Pancreas (tissue), 10 donors: ENCODE measurements around the gene SPTBN1. TPM values are rescaled to one million over a fixed set of nuclear protein-coding genes. Genes with fewer than 3 reads are reported as not detected.
"Not testable (repeated sequence)": the region's sequence is repeated elsewhere in the genome, so short reads cannot be mapped to it uniquely, and the experiment has no call there.

ENCODE experiments used
- ATAC-seq, 4 donors: fragments of 200-7000 bp; cut with Tn5 transposase; one replicate each; pipeline versions ENCODE4 v1.8.0 to v1.9.1; 2020; ENCODE audit warnings: mild to moderate bottlenecking in 4 of 4, moderate library complexity in 4 of 4
- DNase-seq, 6 donors: peaks; one replicate each; pipeline ENCODE4 v3.0.0-alpha.2; 2020
- FAIRE-seq: peaks from 2 replicates; lab custom pipeline; 2012; peaks lifted over from hg19 to GRCh38; lab: Jason Lieb, UNC
- H3K27ac ChIP-seq, 4 donors: fragments of 200-600 bp; sonication (generic); 1 replicate in 3 of 4; 2 replicates in 1 of 4; pipeline versions ENCODE4 v1.5.0 to v1.8.0; 2020
- H3K27me3 ChIP-seq, 4 donors: fragments of 200-600 bp; one replicate each; pipeline ENCODE4 v1.8.0; 2021
- H3K36me3 ChIP-seq, 3 donors: fragments of 200-600 bp; sonication (generic) in 1 of 3; one replicate each; pipeline versions ENCODE4 v1.5.0 to v1.8.0; 2020 to 2021
- H3K4me1 ChIP-seq, 3 donors: fragments of 200-600 bp; one replicate each; pipeline ENCODE4 v1.8.0; 2021
- H3K4me3 ChIP-seq, 4 donors: fragments of 200-600 bp; sonication (generic) in 2 of 4; one replicate each; pipeline versions ENCODE4 v1.5.0 to v1.8.0; 2020 to 2021
- H3K9me3 ChIP-seq, 4 donors: fragments of 200-600 bp; one replicate each; pipeline ENCODE4 v1.8.0; 2021
- WGBS, 2 donors: extraction: QIAGEN DNeasy Blood & Tissue Kit; methylation state at CpG; one replicate each; pipeline ENCODE4 v1.1.7; 2013; 5-methylcytosine and 5-hydroxymethylcytosine counted together
- intact Hi-C, 3 donors: fragments of 100-400 bp; cut with DNase I; formaldehyde crosslinking; loops; one replicate each; pipeline versions ENCODE4 v1.11.1 to v1.14.2; 2022
- polyA plus RNA-seq, 2 donors: library from polyadenylated mRNA; stranded (reverse); fragments of 200-250 nt; gene quantifications; one replicate each; pipeline ENCODE4 v1.2.3, GENCODE V29; 2013
- total RNA-seq, 6 donors: library from RNA; stranded (reverse); fragmentation: NEBNext Ultra II Directional in 4 of 6; extraction: Animal tissue kit (Norgen Biotek cat#: 25700) in 4 of 6; gene quantifications; one replicate each; pipeline versions ENCODE4 v1.2.1 to v1.2.4, GENCODE V29; 2021 to 2023
- TF ChIP-seq, protein P1 (sequence below), 4 donors: fragments of 200-600 bp; sonication (generic) in 3 of 4; IDR thresholded peaks; one replicate each; pipeline versions ENCODE4 v1.5.0 to v1.8.0; 2021; ENCODE audit warnings: antibody characterized with exemption in 4 of 4
- donor health status: healthy with polysubstance abuse.
- donor health status: DM: no; HTN: no; CAD: no; lungs with moderate emphysema.
- donor health status: DM: no; HTN: no; CAD: no.
- donor health status: control.
- donor health status: control.
- donor health status: Bipolar disorder and iron deficiency.
- donor health status: DM: yes; HTN: yes; CAD: no.
- donor health status: DM: no; HTN: no; CAD: no.
- donor health status: DM: no; HTN: no; CAD: no.
- donor health status: DM: yes; HTN: yes; CAD: no.

The SPTBN1 gene
- total and polyA plus RNA-seq, 8 donors, result 43.8 to 192 (median 84.4) TPM

DNA sequence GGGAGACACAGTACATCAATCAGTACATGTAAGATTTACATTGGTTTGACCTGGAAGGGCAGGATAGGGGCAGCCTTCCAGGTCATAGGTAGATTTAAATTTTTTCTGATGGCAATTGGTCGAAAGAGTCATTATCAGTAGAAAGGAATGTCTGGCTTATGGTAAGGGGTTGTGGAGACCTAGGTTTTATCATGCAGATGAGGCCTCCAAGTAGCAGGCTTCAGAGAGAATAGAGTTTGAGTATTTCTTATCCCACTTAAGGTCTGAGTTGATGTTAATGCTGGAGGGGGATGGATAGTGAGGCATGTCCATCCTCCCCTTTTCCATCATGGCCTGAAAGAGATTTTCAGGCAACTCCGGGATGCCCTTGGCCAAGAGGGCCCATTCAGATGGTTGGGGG is 60.7 kb downstream of the SPTBN1 start:
- intact Hi-C loops, result no loop called here
- ATAC-seq, result no peak
- TF ChIP-seq, protein P1, sequence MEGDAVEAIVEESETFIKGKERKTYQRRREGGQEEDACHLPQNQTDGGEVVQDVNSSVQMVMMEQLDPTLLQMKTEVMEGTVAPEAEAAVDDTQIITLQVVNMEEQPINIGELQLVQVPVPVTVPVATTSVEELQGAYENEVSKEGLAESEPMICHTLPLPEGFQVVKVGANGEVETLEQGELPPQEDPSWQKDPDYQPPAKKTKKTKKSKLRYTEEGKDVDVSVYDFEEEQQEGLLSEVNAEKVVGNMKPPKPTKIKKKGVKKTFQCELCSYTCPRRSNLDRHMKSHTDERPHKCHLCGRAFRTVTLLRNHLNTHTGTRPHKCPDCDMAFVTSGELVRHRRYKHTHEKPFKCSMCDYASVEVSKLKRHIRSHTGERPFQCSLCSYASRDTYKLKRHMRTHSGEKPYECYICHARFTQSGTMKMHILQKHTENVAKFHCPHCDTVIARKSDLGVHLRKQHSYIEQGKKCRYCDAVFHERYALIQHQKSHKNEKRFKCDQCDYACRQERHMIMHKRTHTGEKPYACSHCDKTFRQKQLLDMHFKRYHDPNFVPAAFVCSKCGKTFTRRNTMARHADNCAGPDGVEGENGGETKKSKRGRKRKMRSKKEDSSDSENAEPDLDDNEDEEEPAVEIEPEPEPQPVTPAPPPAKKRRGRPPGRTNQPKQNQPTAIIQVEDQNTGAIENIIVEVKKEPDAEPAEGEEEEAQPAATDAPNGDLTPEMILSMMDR (IDR thresholded peaks at IDR 0.05), result no peak
- H3K9me3 ChIP-seq, result no peaks in the 10 kb centered on the region
- no peak for FAIRE-seq
- no peak overlapping the region for H3K27ac ChIP-seq
- no peak for DNase-seq
- no peaks in the 10 kb centered on the region for H3K27me3 ChIP-seq
- no peaks in the 10 kb centered on the region for H3K36me3 ChIP-seq
- no peaks in the 10 kb centered on the region for H3K4me1 ChIP-seq
- WGBS, 2 donors, result 81 to 96% methylated on average over 2 of the region's 2 CpGs
- H3K4me3 ChIP-seq, result no peak overlapping the region

DNA sequence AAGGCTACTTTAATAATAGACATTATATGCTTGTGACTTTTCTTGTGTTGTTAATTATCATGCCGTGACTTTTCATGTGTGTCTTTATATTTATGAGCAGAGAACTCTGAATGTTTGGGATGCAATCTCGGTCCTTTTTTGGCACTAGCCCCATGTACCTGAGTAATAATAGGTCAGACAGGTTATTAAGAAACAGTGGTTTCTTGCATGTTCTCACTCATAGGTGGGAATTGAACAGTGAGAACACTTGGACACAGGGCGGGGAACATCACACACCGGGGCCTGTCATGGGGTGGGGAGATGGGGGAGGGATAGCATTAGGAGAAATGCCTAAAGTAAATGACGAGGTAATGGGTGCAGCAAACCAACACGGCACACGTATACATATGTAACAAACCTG is 61.9 kb downstream of the SPTBN1 start:
- DNase-seq, H3K4me3 ChIP-seq, H3K9me3 ChIP-seq, ATAC-seq, H3K4me1 ChIP-seq, H3K36me3 ChIP-seq, FAIRE-seq, intact Hi-C loops, H3K27ac ChIP-seq, H3K27me3 ChIP-seq: not testable (repeated sequence)
- WGBS, 2 donors, result 89% methylated on average over 7 of the region's 7 CpGs

DNA sequence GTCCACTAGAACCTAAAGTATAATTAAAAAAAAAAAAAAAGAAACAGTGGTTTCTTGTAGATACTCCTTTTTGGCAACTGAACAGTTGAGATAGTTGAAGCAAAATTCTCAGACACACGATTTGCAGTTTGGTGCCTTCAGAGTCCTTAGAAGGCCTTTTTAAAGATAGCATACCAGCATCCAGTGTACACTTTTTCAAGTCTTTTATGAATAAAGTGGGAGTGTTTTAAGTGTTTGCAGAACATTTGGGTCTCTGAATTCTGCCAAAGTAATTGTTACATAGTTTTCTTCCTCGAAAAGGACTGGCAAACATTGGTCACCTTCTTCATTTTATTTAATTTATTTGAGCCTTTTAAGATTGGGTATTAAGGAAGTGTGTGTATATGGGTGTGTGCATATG is 62.3 kb downstream of the SPTBN1 start:
- H3K4me3 ChIP-seq, result no peak overlapping the region
- H3K27ac ChIP-seq, result no peak overlapping the region
- DNase-seq (no peak), ATAC-seq (no peak), FAIRE-seq (no peak)
- H3K36me3 ChIP-seq, result no peaks in the 10 kb centered on the region
- WGBS, 2 donors, result 54 to 61% methylated on average over 2 of the region's 2 CpGs
- H3K4me1 ChIP-seq, result peaks cover 0 to 5% (median 3%) of the 10 kb centered on the region in 3 donors
- intact Hi-C loops, result no loop called here
- H3K27me3 ChIP-seq, result no peaks in the 10 kb centered on the region
- TF ChIP-seq, protein P1 (IDR thresholded peaks at IDR 0.05), result no peak
- no peaks in the 10 kb centered on the region for H3K9me3 ChIP-seq

DNA sequence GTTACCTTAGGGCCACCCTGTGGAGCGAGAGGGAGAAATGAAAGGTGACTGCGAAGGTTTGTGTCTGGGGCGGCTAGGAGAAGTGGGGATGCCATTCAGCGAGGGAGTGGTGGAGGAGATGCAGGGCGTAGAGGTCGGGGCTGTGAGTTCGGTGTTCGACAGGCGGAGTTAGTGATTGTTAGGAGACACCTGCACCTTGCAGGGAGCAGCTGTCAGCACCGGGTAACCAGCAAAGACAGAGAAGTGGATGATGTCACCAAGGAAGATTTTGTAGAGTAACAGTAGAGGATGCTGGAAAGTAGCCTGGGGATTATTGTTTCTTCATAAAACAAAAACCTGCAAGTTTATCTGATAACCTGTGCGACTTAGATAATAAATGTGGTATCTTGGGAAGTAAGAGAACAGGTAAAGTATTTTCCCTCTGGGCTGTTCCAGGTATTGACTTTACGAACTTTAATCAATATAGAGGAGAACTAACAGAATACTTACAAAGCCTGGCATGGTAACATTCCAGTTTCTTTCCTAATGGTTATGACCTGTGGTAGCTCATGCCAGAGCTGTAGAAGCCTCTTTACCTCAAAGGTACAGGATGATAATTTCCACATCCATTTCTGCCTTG is 63.8 kb downstream of the SPTBN1 start:
- DNase-seq (no peak), ATAC-seq (no peak), FAIRE-seq (no peak)
- Histone ChIP-seq H3K36me3 (no peaks in the 10 kb centered on the region), H3K9me3 (no peaks in the 10 kb centered on the region), H3K4me3 (no peak overlapping the region), H3K4me1 (peaks cover 0 to 6% (median 3%) of the 10 kb centered on the region in 3 donors), H3K27me3 (no peaks in the 10 kb centered on the region), H3K27ac (no peak overlapping the region)
- TF ChIP-seq, protein P1 (IDR thresholded peaks at IDR 0.05), result no peak
- intact Hi-C loops, result loop anchor here in 1 of 3 donors (10.0 kb wide), 1 partner anchor 145 kb away; no protein-coding TSS in a partner anchor
- 58 to 59% methylated on average over 12 of the region's 12 CpGs for WGBS, 2 donors

DNA sequence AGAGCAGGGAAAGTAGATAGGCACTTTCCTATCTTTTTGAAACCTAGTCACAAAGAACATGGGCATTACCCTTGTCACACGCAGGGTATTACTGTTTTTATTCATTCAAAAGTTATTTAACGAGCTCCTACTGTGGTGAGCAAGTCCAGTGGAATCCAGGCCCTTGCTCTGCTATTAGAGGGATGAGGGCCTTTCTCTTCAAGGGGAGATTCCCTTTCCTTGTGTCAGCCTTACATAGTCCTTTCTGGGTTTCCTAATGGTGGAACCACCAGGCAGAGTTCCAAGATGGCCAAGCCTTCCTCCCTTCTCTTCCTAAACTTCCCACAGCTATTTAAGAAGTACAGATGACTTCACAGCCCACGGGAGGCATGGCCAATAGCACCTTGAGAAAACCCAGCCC is 64.6 kb downstream of the SPTBN1 start:
- H3K27ac ChIP-seq, result no peak overlapping the region

More for the DNA sequence above, 64.6 kb downstream of the SPTBN1 start:
- no peak for ATAC-seq
- no peaks in the 10 kb centered on the region for H3K36me3 ChIP-seq
- TF ChIP-seq, protein P1 (IDR thresholded peaks at IDR 0.05), result no peak
- no peak overlapping the region for H3K4me3 ChIP-seq
- 65 to 67% methylated on average over 3 of the region's 3 CpGs for WGBS, 2 donors
- intact Hi-C loops, result loop anchor here in 1 of 3 donors (10.0 kb wide), 1 partner anchor 144 kb away; no protein-coding TSS in a partner anchor
- no peak for FAIRE-seq
- H3K4me1 ChIP-seq, result peaks cover 0 to 6% (median 3%) of the 10 kb centered on the region in 3 donors
- H3K27me3 ChIP-seq, result no peaks in the 10 kb centered on the region
- DNase-seq, result no peak
- H3K9me3 ChIP-seq, result no peaks in the 10 kb centered on the region
